GM19025 (cell line): ENCODE data around the gene C5orf34.

ENCODE experiments used
- ATAC-seq: cut with Tn5 transposase; IDR thresholded peaks from one replicate; pipeline ENCODE4 v1.9.1; 2021; ENCODE audit warnings: mild to moderate bottlenecking, low read depth, moderate library complexity; ENCODE audit not compliant: unreplicated experiment

The C5orf34 gene

DNA sequence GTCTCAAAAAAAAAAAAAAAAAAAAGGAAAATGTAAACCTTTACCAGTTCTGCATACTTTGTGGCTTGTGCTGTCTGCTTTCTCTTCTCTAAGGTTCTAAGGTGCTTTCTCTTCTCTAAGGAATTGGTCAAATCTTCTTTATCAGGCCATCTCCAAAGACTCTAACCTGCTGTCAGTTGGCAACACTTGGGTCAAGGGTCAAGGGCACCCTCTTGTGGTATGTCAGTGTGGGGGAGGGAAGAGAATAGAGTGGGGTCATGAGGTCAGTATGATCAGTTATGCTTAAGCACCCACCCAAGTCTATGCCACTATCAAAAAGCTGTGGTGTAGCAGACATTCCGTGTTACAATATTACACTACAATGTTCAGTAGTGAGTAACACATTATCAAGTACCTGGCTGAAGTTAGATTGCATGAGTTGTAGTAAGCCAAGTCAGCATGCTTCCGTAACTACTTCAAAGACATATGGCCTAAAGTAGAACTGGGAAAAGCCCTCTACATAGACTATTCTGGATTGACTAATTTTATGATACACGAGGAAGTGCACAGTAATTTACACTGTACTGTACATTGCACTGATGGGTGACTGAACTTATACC, 77.8 kb downstream of the C5orf34 start:
- no peak for ATAC-seq
